PC-3 (cell line): ENCODE results near the gene TMEM127.

Experiments used
- EZH2 ChIP-seq: fragments of 300-600 bp; sonication (generic); IDR thresholded peaks from one replicate; pipeline ENCODE4 v1.6.1; 2017; ENCODE audit warnings: antibody characterized with exemption, mild to moderate bottlenecking, low read length; ENCODE audit not compliant: unreplicated experiment
- EZH2phosphoT487 ChIP-seq: fragments of 300-600 bp; sonication (generic); IDR thresholded peaks from 2 replicates; pipeline ENCODE4 v1.6.1; 2018; ENCODE audit warnings: mild to moderate bottlenecking, antibody characterized with exemption, low read length, borderline replicate concordance
- TF ChIP-seq, protein P1 (sequence below): fragments of 300-600 bp; sonication (generic); conservative IDR thresholded peaks from 2 replicates; pipeline ENCODE4 v1.5.1; 2017; ENCODE audit warnings: antibody characterized with exemption, low read depth, mild to moderate bottlenecking, low read length

- TF ChIP-seq, protein P1, sequence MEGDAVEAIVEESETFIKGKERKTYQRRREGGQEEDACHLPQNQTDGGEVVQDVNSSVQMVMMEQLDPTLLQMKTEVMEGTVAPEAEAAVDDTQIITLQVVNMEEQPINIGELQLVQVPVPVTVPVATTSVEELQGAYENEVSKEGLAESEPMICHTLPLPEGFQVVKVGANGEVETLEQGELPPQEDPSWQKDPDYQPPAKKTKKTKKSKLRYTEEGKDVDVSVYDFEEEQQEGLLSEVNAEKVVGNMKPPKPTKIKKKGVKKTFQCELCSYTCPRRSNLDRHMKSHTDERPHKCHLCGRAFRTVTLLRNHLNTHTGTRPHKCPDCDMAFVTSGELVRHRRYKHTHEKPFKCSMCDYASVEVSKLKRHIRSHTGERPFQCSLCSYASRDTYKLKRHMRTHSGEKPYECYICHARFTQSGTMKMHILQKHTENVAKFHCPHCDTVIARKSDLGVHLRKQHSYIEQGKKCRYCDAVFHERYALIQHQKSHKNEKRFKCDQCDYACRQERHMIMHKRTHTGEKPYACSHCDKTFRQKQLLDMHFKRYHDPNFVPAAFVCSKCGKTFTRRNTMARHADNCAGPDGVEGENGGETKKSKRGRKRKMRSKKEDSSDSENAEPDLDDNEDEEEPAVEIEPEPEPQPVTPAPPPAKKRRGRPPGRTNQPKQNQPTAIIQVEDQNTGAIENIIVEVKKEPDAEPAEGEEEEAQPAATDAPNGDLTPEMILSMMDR = no peak
- TF ChIP-seq EZH2 = no peak
- no peak for TF ChIP-seq EZH2phosphoT487
These were observed 26.0 kb upstream of the TMEM127 start for GRCh38 chr2:96291751-96292150.
